ENCODE measurements around the gene EYS.

GRCh38 chr6:65719101-65719500 is 12.1 kb upstream of the EYS start:
- TF ChIP-seq CHD2 (IDR thresholded peaks at IDR 0.05; ENCODE audit: low read depth, low read length) (no peak), NRF1 (conservative IDR thresholded peaks at IDR 0.05 in 1 of 2, IDR thresholded peaks at IDR 0.05 in 1 of 2) (no peak), MED1 (CRISPR knock-in tag; IDR thresholded peaks at IDR 0.05; ENCODE audit: borderline replicate concordance) (no peak), JUNB (CRISPR knock-in tag; conservative IDR thresholded peaks at IDR 0.05) (no peak), SMC3 (conservative IDR thresholded peaks at IDR 0.05; ENCODE audit: insufficient read depth, low read depth, low read length) (no peak), STAT6 (CRISPR knock-in tag; IDR thresholded peaks at IDR 0.05) (no peak), ZNF121 (CRISPR knock-in tag; conservative IDR thresholded peaks at IDR 0.05) (no peak), CBX5 (IDR thresholded peaks at IDR 0.05; ENCODE audit: borderline replicate concordance, low read depth) (no peak), TEAD1 (CRISPR knock-in tag; IDR thresholded peaks at IDR 0.05) (no peak), PHF21A (IDR thresholded peaks at IDR 0.05; ENCODE audit: borderline replicate concordance, low read depth) (no peak), FOSL1 (tag; conservative IDR thresholded peaks at IDR 0.05) (no peak), SIN3A (IDR thresholded peaks at IDR 0.05; ENCODE audit: borderline replicate concordance in 2 of 2, control insufficient read depth in 1 of 2, low read depth in 2 of 2, low read length in 2 of 2) (no peak), ZNF384 (IDR thresholded peaks at IDR 0.05; ENCODE audit: low read depth, low read length) (no peak)
